Loucy (cell line): ENCODE data around the gene TMC3.

Experiments used
- H2AFZ ChIP-seq: fragments of 200-600 bp; sonication (generic); 2 replicates; pipeline ENCODE4 v1.6.0; 2016; ENCODE audit warnings: antibody characterized with exemption, mild to moderate bottlenecking, low read length, moderate library complexity
- H3F3A ChIP-seq: fragments of 200-600 bp; 2 replicates; pipeline ENCODE4 v1.6.0; 2016; ENCODE audit warnings: antibody characterized with exemption, low read depth, mild to moderate bottlenecking
- H3K27me3 ChIP-seq: fragments of 200-600 bp; sonication (generic); 2 replicates; pipeline ENCODE4 v1.6.1; 2014; ENCODE audit warnings: low read length, mild to moderate bottlenecking; ENCODE audit not compliant: insufficient read depth, poor library complexity, severe bottlenecking
- H3K36me3 ChIP-seq: fragments of 200-600 bp; sonication (generic); 2 replicates; pipeline ENCODE4 v1.6.1; 2016; ENCODE audit warnings: low read length; ENCODE audit not compliant: insufficient read depth
- H3K4me1 ChIP-seq: fragments of 200-600 bp; sonication (generic); 2 replicates; pipeline ENCODE4 v1.5.1; 2014; ENCODE audit warnings: low read length, mild to moderate bottlenecking; ENCODE audit not compliant: insufficient read depth, poor library complexity, severe bottlenecking
- H3K4me2 ChIP-seq: fragments of 200-600 bp; sonication (generic); 2 replicates; pipeline ENCODE4 v1.6.0; 2014; ENCODE audit warnings: antibody characterized with exemption, low read length, low read depth, mild to moderate bottlenecking; ENCODE audit not compliant: poor library complexity, severe bottlenecking
- H3K4me3 ChIP-seq: fragments of 200-600 bp; sonication (generic); 2 replicates; pipeline ENCODE4 v1.5.1; 2014; ENCODE audit warnings: low read length, mild to moderate bottlenecking, mixed read lengths; ENCODE audit not compliant: poor library complexity, severe bottlenecking
- H3K79me2 ChIP-seq: fragments of 200-600 bp; sonication (generic); 2 replicates; pipeline ENCODE4 v1.6.1; 2014; ENCODE audit warnings: low read length; ENCODE audit not compliant: insufficient read depth
- H3K9ac ChIP-seq: fragments of 200-600 bp; sonication (generic); 2 replicates; pipeline ENCODE4 v1.6.0; 2014; ENCODE audit warnings: mild to moderate bottlenecking, low read depth, low read length, moderate library complexity; ENCODE audit not compliant: poor library complexity, severe bottlenecking
- H3K9me2 ChIP-seq: fragments of 200-600 bp; sonication (generic); replicated peaks from 2 replicates; pipeline ENCODE4 v1.6.1; 2016; ENCODE audit warnings: low read depth, low read length, mixed read lengths
- H3K9me3 ChIP-seq: fragments of 200-600 bp; sonication (generic); 2 replicates; pipeline ENCODE4 v1.6.1; 2014; ENCODE audit warnings: mild to moderate bottlenecking, antibody characterized with exemption, low read length, low read depth; ENCODE audit not compliant: insufficient read depth
- H4K20me1 ChIP-seq: fragments of 200-600 bp; sonication (generic); 2 replicates; pipeline ENCODE4 v1.6.0; 2014; ENCODE audit warnings: antibody characterized with exemption, low read length, mild to moderate bottlenecking; ENCODE audit not compliant: insufficient read depth, poor library complexity, severe bottlenecking
- CTCF ChIP-seq: fragments of 200-600 bp; sonication (generic); conservative IDR thresholded peaks from 2 replicates; pipeline ENCODE4 v1.5.1; 2014; ENCODE audit warnings: mild to moderate bottlenecking, antibody characterized with exemption, low read length
- EZH2phosphoT487 ChIP-seq: fragments of 200-600 bp; IDR thresholded peaks from 2 replicates; pipeline ENCODE4 v1.6.1; 2018; ENCODE audit warnings: antibody characterized with exemption, mild to moderate bottlenecking, moderate library complexity, borderline replicate concordance

TMC3 gene

GRCh38 chr15:81327516-81327915 lies 46.5 kb downstream of the TMC3 start:
- Histone ChIP-seq H3F3A (no peaks in the 10 kb centered on the region), H4K20me1 (no peaks in the 10 kb centered on the region), H2AFZ (no peak overlapping the region), H3K4me2 (no peak overlapping the region), H3K9ac (no peak overlapping the region), H3K36me3 (no peaks in the 10 kb centered on the region), H3K79me2 (peaks cover 5% of the 10 kb centered on the region; the same call in 1 of the 2 replicates), H3K9me3 (no peaks in the 10 kb centered on the region), H3K9me2 (no peaks in the 10 kb centered on the region), H3K27me3 (no peaks in the 10 kb centered on the region), H3K4me1 (peaks cover 11% of the 10 kb centered on the region), H3K4me3 (no peak overlapping the region)
- TF ChIP-seq EZH2phosphoT487: no peak
- no peak for TF ChIP-seq CTCF

GRCh38 chr15:81326466-81327212 lies 47.4 kb downstream of the TMC3 start:
- Histone ChIP-seq H3K79me2 (peaks cover 5% of the 10 kb centered on the region; the same call in 1 of the 2 replicates), H2AFZ (no peak overlapping the region), H3K4me1 (peaks cover 11% of the 10 kb centered on the region), H3K9ac (no peak overlapping the region), H4K20me1 (no peaks in the 10 kb centered on the region), H3K4me2 (no peak overlapping the region), H3K27me3 (no peaks in the 10 kb centered on the region), H3K36me3 (no peaks in the 10 kb centered on the region), H3K4me3 (no peak overlapping the region), H3K9me2 (no peaks in the 10 kb centered on the region), H3F3A (no peaks in the 10 kb centered on the region), H3K9me3 (no peaks in the 10 kb centered on the region)
- TF ChIP-seq EZH2phosphoT487 (no peak), CTCF (no peak)

- H3K9ac ChIP-seq: peak within 1 kb of the TSS; percentile 78
Observed at GRCh38 chr15:81323944-81324881, 49.8 kb downstream of the TMC3 start, which contains the start of gene STARD5. Gene STARD5 (minus strand): TSS chr15:81324141. CDS start chr15:81324099, 42 bp downstream.

More at GRCh38 chr15:81323944-81324881, 49.8 kb downstream of the TMC3 start, which contains the start of gene STARD5:
- Histone ChIP-seq H3K79me2 (peaks cover 5% of the 10 kb centered on the region; the same call in 1 of the 2 replicates), H3K9me2 (no peaks in the 10 kb centered on the region), H3K9me3 (no peaks in the 10 kb centered on the region), H3K4me1 (peaks cover 11% of the 10 kb centered on the region), H3K4me3 (peak within 1 kb of the TSS; percentile 88), H3F3A (no peaks in the 10 kb centered on the region), H3K36me3 (no peaks in the 10 kb centered on the region), H3K27me3 (no peaks in the 10 kb centered on the region), H2AFZ (peak within 1 kb of the TSS; percentile 97), H3K4me2 (peak within 1 kb of the TSS; percentile 89), H4K20me1 (no peaks in the 10 kb centered on the region)
- TF ChIP-seq CTCF (no peak), EZH2phosphoT487 (no peak)
